Measurements from ENCODE around the gene GAK.

Gene GAK

DNA sequence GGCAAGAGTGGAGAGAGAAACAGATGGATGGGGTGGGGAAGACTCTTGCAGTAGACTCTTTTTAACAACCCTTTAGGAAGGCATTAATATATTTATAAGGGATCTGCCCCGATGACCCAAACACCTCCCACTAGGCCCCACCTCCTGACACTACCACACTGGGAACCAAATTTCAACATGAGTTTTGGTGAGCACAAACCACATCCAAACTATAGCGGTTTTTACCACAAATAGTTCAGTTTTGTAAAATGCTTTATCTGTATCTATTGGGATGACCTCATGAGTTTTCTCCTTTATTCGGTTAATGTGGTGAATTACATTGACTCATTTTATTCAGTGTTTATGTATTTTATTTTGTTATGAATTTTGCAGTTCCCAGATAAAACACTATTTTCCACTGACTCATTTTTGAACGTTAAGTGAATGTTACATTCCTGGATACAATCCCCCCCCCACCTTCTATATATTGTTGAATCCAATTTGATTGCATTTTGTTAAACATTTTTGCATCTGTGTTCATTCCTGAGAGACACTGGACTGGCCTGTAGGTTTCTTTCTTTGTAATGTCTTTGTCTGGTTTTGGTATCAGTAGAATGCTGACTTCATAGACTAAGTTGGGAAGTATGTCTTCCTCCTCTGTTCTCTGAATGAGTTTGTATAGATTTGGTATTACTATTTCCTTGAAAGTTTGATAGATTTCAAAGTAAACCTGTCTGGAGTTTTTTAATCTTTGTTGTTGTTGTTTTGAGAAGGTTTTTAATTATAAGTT is 92.3 kb downstream of the GAK start:
- DNase-seq = no peak

DNA sequence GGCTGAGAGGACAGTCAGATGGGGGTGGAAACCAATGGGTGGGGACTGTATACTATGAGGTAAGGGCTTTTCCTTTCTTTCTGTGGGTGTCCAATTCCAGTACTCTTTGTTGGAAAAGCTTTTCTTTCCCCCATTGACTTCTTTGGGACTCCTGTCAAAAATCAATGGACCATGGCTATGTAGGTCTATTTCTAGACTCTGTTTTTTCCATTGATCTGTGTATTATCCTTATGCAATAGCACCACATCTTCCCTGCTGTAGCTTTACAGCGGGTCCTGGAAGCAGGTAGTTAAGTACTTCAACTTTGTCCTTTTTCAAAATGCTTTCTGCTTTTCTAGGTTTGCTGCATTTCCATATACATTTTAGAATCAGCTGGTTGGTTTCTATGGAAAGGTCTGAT is 94.3 kb downstream of the GAK start:
- DNase-seq = no peak

DNA sequence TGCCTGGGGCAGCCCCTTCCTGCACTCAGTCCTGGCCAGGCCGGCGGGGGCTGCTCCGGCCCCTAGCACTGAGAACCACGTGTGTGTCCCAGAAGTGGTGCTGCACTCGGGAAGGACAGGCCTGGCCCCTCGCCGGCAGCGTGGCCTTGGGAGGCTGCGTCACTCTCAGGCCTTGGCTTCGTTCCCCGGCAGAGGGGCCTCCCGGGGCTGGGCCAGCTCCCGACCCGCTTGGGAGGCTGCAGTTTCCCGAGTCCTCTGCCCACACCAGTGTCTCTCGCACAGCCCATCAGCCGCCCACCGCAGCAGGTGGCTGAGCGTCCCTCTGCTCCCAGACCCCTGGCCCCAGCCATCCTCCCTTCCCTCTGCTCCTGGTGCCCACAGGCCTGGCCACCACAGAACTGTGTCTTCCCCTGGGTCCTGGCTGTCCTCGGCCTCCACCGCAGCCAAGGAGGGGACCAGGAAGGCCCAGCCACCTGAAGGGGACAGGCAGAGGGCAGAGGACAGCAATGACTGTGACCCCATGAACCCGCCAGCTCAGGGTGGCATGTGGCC is 95.3 kb downstream of the GAK start:
- DNase-seq = no peak

DNA sequence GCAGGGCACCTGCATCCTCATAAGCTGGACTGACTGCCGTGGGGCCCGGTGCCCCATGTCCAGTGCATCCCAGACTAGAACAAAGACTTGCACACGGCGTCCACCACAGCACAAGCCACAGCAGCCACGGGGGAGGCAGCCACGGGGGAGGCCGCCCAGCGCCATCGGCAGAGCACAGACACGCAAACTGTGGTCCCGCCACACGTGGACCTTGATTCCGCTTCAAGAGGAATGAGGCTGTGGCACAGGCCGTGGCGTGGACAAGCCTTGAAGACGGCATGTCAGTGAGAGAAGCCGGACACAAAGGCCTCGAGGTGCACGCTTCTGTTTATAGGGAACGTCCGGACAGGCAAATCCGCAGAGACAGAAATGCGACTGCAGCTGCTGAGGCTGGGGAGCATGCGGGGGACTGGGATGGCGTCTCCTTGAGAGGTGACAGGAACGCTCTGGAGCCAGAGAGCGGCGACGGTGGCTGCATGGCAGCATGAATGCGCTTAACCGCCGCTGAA is 96.1 kb downstream of the GAK start:
- no peak for DNase-seq

DNA sequence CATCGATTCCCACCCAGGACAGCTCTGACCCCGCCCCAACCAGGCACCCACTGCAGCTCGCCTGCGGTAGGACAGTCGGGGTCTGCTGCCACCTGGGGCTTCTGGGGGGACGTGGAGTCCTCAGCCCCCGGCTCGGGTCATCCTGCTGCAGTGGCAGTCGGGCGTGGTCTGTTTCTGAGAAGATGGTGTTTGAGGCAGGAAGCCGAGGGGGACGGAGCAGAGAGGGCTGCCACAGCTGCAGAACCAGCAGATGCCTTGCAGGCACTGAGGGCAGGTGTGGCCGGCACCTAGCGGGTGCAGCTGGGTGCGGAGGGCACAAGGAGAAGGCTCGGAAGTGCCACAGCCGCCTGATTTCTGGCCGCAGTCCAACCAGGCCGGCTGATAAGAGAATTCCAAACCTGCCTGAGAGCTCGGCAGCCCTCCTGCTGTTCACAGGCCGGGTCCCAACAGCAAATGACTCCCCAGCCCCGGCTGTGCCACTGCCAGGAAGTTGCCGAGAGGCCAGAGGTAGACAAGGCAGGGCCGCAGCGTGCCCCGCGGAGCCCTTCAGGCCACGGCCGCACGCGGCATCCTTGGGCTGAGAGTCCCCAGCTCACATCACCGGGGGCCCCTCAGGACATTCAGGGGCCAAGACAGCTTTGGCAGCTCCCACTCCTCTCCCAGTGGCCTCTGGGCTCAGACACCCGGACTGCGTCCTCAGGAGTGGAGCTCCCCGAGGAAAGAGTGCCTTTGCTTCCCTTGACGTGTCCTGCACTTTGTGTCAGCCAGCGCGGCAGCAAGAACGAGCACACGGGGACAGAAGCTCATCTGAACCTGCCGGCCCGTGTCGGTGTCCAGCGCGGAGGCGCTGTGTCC is 96.7 kb downstream of the GAK start:
- no peak for DNase-seq

DNA sequence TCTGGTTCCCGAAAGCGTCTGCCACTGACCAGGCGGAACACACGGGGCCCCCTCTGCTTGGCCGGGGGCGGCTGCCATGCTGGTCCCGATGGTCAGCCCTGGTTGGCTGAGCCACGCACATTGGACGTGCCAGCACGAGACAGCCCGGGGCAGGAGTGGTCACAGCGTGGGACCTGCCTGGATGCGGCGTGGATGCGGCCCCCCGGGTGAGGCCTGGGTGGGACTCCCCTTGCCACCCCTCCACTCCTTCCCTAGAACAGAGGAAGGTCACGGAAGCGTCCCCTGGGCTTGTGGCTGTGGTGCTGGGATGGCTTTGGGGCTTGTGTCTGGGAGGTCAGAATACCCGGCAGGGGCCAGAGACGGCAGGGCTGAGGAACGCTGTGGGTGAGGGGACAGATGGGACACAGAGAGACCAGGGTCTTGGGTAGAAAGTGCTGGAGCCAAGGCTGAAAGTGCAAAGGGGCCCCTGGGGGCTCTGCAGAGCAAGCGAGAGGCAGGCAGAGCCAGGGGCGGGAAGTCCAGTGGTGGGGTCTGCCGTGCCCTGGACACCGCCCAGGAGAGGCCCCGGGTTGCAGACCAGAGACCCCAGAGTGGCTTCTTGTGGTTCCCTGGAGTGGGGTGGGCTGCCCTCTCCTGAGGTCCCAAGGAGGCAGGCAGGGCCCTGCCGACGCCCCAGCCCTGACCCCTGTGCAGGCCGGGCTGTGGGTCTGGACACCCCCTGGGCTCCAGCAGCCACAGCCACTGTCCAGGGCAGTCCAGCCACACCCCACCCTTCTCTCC is 97.6 kb downstream of the GAK start:
- no peak for DNase-seq

DNA sequence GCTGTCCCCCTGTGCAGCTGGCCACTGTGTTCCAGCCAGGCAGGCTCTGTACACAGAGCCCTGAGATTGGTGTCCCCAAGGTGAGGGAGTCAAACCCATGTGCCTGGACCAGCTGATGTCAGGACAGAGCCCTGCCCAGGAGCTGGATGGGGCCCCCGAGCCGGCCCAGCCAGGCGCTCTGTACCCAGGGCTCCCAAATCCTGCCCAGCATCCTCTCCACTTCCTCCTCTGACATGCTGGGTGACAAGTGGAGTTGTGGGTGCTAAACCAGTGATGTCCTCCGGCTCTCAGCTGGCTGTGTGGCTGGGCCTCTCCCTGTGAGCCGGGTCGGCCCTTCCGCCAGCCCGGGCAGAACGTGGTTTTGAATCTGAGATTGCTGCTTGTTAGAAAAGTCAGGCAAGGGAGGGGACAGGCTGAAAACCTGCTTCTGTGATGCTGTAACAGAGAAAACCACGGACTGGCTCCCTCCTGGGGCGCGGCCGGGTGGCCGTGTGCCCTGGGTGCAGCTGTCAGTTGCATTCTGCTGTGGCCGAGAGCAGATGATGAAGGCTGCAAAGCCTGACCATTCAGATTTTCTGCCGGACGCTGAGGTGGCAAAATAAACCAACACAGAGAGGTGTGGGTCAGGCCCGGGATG is 98.3 kb downstream of the GAK start:
- no peak for DNase-seq

DNA sequence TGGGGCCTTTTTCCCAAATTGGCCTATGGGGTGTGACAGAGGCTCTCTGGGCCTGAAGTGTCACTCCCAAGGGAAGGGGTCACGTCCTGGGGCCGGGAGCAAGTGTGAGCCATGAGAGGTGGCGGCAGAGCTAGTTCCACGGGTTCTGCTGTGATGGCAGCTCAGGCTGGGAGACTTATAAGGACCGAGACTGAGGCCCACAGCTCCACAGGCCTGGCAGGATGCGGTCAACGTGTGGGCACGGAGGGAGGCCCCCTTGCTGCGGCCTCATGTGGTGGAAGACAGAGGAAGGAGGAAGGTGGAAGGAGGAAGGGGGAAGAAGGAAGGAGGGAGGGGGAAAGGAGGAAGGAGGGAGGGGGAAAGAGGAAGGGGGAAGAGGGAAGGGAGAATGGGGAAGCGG is 99.0 kb downstream of the GAK start:
- no peak for DNase-seq

DNA sequence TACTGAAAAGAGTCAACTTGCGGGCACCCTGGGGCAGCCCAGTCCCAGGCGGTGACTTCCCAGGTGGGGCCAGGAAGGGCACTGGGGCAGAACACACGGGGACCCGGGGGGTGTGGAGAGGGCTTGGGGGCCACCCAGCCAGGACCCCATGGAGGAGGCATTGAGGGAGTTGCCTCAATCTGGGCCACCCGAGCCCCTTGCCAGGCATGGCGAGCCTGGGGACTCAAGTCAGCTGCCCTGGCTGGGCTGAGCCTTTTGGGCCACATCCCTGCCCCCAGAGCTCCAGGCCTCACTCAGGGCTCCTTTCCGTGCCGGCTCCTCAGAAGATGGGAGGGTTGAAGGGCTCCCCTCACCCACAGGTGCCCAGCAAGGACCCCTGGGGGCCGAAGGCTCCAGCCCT is 99.6 kb downstream of the GAK start:
- DNase-seq = no peak

DNA sequence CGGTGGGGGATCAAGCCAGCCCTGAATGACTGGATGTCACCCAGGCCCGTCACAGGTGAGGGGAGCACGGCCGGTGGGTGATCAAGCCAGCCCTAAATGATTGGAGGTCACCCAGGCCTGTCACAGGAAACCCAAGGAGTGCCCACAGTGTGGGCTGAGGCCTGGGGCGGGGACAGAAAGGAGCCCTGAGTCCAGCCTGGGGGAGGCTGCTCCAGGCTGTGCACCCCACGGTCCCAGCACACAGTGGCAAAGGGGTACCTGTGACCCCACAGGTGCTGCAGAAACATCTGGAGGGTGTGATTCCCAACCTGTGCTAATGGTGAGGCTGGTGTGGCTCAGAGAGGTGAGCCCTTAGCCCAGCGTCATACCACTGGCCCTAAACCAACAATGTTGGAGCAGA is 100.0 kb downstream of the GAK start:
- no peak for DNase-seq

DNA sequence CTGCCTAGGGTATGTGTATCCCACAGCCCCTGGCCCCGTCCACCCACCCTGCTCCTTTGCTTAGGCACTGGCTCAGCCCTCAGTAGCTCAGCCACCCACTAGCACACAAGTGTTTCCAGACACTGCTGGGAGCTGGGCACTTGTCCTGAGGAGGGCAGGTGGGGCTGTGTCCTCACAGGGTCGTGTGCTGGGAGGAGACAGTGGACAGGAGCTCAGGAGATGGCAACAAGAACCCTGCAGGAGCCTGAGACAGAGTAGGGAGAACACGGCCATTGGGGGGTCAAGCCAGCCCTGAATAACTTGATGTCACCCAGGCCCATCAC is 100.7 kb downstream of the GAK start:
- no peak for DNase-seq

DNA sequence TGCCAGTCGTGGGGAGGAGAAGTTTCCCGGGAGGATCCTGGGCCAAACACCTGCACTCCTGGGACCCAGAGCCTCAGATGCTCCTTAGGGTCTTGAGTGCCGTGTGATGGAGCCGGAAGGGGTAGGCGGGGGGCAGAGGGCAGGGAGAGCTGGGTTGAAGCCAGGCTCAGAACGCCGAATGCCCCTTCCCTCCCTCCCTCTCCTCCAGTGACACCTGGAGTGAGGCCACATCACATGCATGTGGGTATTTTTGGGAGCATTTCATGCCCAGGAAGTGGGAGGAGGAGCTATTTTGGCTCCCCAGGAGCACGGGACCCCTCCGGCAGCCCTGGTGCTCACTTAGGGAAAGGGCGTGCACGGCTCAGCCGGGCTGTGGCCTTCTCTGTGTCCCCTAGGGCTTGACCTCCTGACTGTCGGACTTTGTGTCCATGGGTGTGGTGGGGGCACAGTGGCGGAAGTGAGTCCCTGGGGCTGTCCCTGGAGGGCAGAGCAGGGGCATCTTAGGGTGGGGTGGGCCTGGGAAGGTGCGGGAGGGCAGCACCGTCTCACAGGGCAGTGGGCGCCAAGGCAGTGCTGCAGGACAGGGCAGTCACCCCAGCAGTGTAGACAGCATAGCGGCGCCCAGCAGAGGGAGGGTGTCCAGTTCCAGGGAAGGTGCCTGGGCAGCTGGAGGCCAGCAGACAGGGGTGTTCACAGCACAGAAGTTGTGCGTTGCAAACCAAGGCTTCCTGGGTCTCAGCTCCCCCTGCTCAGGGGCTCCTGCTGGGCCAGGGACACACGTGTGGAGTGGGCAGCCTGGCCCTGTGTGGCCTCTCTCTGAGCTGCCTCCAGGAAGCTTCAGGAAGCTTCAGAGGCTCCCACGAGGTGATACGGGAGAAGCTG is 101.3 kb downstream of the GAK start:
- no peak for DNase-seq

DNA sequence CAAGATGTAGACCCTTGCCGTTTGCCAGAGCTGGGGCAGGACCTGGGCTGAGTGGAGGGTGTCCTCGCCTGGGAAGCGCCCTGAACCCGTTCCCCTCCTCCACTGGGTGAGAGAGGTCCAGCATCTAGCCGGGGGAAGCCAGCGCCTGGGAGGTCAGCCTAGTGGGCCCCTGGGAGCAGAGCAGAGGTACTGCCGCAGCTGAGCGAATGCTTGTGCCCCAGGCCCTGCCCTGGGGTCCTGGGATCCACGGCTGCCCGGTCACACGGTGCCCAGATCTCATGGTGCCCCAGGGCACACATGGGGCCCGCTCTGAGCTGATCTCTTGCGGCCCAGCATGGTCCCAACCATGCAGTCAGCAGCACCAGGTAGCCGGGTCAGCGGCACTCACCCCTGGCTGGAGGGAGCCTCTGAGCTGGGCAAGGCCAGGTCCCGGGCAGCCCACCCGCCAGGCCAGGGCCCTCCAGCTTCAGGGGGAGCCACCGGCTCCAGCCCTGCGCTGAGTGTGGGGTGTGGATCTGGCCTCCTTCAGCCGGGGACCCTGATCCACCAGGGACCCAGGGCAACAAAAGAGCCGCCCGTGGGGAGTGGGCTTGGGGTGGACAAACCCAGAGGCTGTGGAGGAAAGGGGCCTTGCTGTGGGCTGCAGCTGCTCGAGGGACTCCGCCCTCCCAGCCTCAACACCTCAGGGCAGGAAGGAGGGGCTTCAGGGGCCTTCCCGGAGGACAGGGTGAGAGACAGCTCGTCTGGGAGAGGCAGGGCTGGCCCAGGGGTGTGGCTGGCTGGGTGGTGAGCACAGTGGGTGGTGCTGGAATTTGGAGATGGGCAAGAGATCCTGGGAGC is 102.1 kb downstream of the GAK start:
- no peak for DNase-seq

DNA sequence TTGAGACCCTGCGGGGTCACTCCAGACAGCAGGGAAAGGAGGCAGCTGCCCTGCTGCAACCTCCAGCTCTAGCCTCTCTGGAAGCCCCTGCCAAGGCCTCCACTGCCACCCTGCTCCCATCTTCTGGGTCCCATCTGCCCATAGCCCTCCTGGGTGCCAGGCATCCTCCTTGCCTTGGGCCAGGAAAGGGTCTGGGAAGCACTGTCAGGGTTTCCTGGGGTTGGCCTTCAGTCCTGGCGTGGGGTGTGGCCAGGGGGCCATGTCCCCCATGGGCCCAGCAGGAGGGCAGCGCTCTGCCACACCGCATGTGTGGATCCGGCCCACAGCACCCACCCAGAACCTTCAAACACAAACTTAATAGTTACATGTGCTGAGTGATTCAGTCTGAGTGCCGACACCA is 102.8 kb downstream of the GAK start:
- no peak for DNase-seq

DNA sequence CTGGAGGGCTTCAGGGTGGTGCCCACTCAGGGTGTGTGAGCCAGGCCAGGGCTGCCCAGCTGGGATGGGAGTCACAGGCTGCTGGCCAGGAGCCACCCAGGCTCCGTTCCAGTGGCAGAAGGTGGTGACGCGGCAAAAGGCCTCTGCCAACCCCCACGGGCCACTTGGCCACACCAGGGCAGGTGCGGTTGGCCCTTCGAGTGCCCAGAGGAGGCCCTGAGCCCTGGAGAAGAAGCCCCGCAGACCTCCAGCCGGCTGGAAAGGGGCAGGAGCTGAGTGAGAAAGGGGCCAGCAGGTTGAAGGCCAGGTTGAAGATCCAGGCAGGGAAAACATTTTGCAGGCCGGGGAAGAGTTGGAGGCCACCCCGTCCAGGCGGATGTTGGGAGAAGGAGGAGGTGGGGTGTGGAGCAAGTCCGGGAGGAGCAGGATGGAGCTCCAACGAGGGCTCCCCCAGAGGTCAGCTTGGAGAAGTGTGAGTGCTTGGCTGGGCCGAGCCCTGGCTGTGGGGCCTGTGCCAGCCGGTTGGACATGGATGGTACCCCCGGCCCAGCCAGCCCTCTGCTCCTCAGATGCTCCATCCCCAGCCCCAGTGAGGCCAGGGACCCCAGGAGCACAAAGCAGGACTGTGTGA is 103.4 kb downstream of the GAK start:
- peak; percentile 18 for DNase-seq

DNA sequence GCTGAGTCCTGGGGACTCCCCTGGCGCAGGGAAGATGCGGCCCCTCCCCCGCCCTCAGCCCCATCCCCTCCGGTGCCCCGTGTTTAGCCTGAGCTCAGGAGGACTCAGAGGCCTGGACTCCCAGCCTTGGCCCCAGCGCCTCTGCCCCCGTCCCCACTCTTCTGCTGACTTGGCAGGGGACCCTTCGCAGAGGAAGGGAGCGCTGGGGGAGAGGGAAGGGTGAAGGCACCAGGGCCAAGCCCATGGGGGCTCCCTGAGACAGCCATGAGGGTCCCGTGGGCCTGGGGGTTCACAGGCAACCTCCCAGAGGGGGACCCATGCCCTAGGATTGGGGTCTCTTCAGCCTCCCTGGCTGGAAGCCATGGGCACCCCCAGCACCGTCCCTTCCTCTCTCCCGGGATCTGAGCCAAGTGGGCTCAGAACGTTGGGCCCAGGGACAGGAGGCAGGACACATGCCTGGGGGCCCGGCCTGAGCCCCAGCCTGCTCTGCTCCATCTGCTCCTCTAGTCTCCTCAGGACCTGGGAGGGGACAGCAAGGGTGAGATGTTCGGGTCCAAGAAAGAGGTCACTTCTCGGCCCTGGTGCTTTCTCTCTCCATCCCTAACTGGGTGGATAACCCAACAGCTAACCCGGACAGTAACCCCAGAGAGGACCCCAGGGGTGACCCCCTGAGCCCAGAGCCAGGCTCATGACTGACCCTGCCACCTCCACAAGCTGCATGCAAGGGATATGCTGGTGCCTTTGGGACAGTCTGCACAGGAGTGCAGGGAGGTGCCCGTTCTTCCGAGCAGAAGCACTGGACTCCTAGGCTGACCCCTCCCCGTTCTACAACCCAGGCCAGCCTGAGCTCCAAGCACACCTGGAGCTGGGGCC is 104.7 kb downstream of the GAK start:
- no peak for DNase-seq

DNA sequence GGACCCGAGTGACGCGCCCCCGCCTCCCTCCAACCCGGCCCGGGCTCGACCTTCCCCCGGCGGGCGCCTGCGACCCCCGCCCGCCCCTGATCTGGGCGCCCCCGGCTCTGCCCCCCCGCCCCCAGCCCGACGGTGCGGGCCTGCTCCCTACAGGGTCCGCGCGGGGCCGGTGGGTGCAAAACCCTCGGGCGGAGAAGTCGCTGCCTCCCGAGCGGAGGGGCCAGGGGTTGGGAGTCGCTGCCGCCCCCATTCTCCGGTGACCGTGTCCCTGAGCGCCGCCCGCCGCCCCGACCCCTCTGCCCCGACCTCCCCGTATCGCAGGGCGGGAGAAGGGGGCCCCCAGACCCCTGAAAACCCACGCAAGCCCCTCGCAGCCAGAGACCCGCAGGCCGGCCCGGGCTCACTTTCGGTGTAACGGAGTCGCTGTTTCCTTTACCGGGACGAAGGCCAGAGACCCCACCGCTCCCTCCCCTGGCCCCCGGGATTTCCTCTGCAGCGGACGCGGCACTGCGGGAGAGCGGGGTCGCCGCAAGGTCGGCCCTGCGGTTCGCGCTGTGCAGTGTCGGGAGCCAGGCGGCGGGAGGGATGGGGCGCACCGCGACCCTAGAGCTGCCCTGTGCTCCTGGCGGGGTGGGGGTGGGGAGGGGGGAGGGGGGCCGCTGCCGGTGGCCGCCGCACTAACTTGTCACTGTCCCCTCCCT is 105.5 kb downstream of the GAK start:
- DNase-seq = no peak

DNA sequence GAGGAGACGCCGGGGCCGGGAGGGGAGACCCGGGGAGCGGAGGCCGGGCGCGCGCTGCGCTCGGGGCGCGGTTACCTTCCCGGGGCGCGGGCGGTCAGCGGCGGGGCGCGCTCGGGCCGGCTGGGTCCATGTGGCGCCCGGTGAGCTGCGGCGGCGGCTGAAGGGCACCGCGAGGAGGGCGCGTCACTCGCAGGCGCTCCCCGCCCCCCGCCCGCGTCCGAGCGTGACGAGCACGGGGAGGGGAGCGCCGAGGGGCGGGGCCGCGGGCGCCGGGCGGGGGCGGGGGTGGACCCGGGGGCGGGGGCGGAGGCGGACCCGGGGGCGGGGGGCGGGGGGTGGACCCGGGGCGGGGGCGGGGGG is 106.2 kb downstream of the GAK start, which contains the start of gene CPLX1:
CPLX1 (minus strand) TSS at position 159 of the 360 bp plus-strand sequence. CDS start 1,607 bp downstream, outside the sequence.
- DNase-seq = no peak
